ENCODE data around the gene KIAA1143.

GRCh38 chr3:44722103-44722401 lies 39.4 kb downstream of the KIAA1143 start:
- no peak for TF ChIP-seq CTCF (IDR thresholded peaks at IDR 0.05)
- TF ChIP-seq EZH2 (IDR thresholded peaks at IDR 0.05) = no peak
- TF ChIP-seq EZH2phosphoT487 (IDR thresholded peaks at IDR 0.05) = no peak

All from neural progenitor cell (in vitro differentiated cells).